PC-3 (cell line): ENCODE measurements around the gene PSMD6. TPM values are rescaled to one million over a fixed set of nuclear protein-coding genes. Genes with fewer than 3 reads are reported as not detected.

ENCODE experiments used
- ATAC-seq: fragments of 200-7000 bp; cut with Tn5 transposase; 2 replicates; pipeline ENCODE4 v1.9.1; 2020; ENCODE audit warnings: mild to moderate bottlenecking, moderate library complexity
- BruUV-seq: library from RNA; stranded (reverse); fragments of 400-500 nt; replicated peaks from 2 replicates; lab custom pipeline; 2021; lab: Mats Ljungman, UMichigan
- CTCF ChIA-PET: fragments of 300-600 bp; sonication (Branson Sonifier 250); formaldehyde crosslinking; loops from one replicate; lab custom pipeline; 2022; ENCODE audit warnings: antibody characterized with exemption; lab: Charles Lee
- POLR2A ChIA-PET: fragments of 300-600 bp; sonication (Branson Sonifier 250); formaldehyde crosslinking; loops from one replicate; lab custom pipeline; 2022; ENCODE audit warnings: antibody characterized with exemption; ENCODE audit not compliant: unreplicated experiment; lab: Charles Lee
- DNase-seq: peaks from one replicate; pipeline ENCODE4 v3.0.0-alpha.2; 2015
- H2AFZ ChIP-seq: fragments of 300-600 bp; sonication (generic); 2 replicates; pipeline ENCODE4 v1.6.0; 2016; ENCODE audit warnings: antibody characterized with exemption, low read length
- H3F3A ChIP-seq: fragments of 300-600 bp; sonication (generic); one replicate; pipeline ENCODE4 v1.6.0; 2017; ENCODE audit warnings: antibody characterized with exemption, low read length, control low read depth, mild to moderate bottlenecking; ENCODE audit not compliant: unreplicated experiment
- H3K27ac ChIP-seq: fragments of 300-600 bp; sonication (generic); 2 replicates; pipeline ENCODE4 v1.5.1; 2016; ENCODE audit warnings: mild to moderate bottlenecking, low read length
- H3K27me3 ChIP-seq: fragments of 300-600 bp; sonication (generic); 2 replicates; pipeline ENCODE4 v1.6.1; 2016; ENCODE audit warnings: low read length, mixed read lengths
- H3K36me3 ChIP-seq: fragments of 300-600 bp; sonication (generic); 2 replicates; pipeline ENCODE4 v1.6.1; 2016; ENCODE audit warnings: low read depth, mixed run types, low read length, mixed read lengths
- H3K4me1 ChIP-seq: fragments of 300-600 bp; sonication (generic); 2 replicates; pipeline ENCODE4 v1.5.1; 2016; ENCODE audit warnings: low read length; ENCODE audit not compliant: insufficient read depth
- H3K4me2 ChIP-seq: fragments of 300-600 bp; sonication (generic); 2 replicates; pipeline ENCODE4 v1.6.0; 2016; ENCODE audit warnings: low read length
- H3K4me3 ChIP-seq: fragments of 300-600 bp; sonication (generic); 2 replicates; pipeline ENCODE4 v1.5.1; 2016; ENCODE audit warnings: mild to moderate bottlenecking, low read length, mixed read lengths
- H3K79me2 ChIP-seq: fragments of 300-600 bp; sonication (generic); 2 replicates; pipeline ENCODE4 v1.6.1; 2017; ENCODE audit warnings: low read length, mixed read lengths
- H3K9ac ChIP-seq: fragments of 300-600 bp; sonication (generic); 2 replicates; pipeline ENCODE4 v1.6.0; 2016; ENCODE audit warnings: mild to moderate bottlenecking, low read length
- H3K9me2 ChIP-seq: fragments of 300-600 bp; sonication (generic); replicated peaks from 2 replicates; pipeline ENCODE4 v1.6.1; 2016; ENCODE audit warnings: mixed run types, low read length, mixed read lengths
- H3K9me3 ChIP-seq: fragments of 300-600 bp; sonication (generic); 2 replicates; pipeline ENCODE4 v1.6.1; 2016; ENCODE audit warnings: low read length, mixed read lengths
- H4K20me1 ChIP-seq: fragments of 300-600 bp; sonication (generic); 2 replicates; pipeline ENCODE4 v1.6.1; 2016; ENCODE audit warnings: low read length, mixed read lengths
- CTCF ChIP-seq: fragments of 300-600 bp; sonication (generic); conservative IDR thresholded peaks from 2 replicates; pipeline ENCODE4 v1.5.1; 2017; ENCODE audit warnings: antibody characterized with exemption, low read depth, mild to moderate bottlenecking, low read length
- EZH2 ChIP-seq: fragments of 300-600 bp; sonication (generic); IDR thresholded peaks from one replicate; pipeline ENCODE4 v1.6.1; 2017; ENCODE audit warnings: antibody characterized with exemption, mild to moderate bottlenecking, low read length; ENCODE audit not compliant: unreplicated experiment
- EZH2phosphoT487 ChIP-seq: fragments of 300-600 bp; sonication (generic); IDR thresholded peaks from 2 replicates; pipeline ENCODE4 v1.6.1; 2018; ENCODE audit warnings: mild to moderate bottlenecking, antibody characterized with exemption, low read length, borderline replicate concordance
- intact Hi-C: fragments of 100-400 bp; cut with micrococcal nuclease; formaldehyde crosslinking; loops from 2 replicates; pipeline ENCODE4 v1.9.0; 2023
- total RNA-seq: library from RNA; depleted of rRNA; stranded (reverse); fragments of >200 nt; gene quantifications from 2 replicates; pipeline ENCODE4 v1.2.3, GENCODE V29; 2014

PSMD6 gene
- total RNA-seq, 1 experiment from 2014 or later = 80.7 TPM

- Histone ChIP-seq H3K27ac (no peak overlapping the region), H3K9me2 (no peaks in the 10 kb centered on the region), H2AFZ (no peak overlapping the region), H4K20me1 (no peaks in the 10 kb centered on the region), H3K4me1 (peaks cover 17% of the 10 kb centered on the region), H3K79me2 (no peaks in the 10 kb centered on the region), H3K4me3 (no peak overlapping the region), H3F3A (no peaks in the 10 kb centered on the region), H3K27me3 (no peaks in the 10 kb centered on the region), H3K9ac (no peak overlapping the region), H3K4me2 (no peak overlapping the region), H3K36me3 (no peaks in the 10 kb centered on the region), H3K9me3 (no peaks in the 10 kb centered on the region)
- BruUV-seq = no TSS peak
- TF ChIP-seq EZH2 = no peak
- TF ChIP-seq EZH2phosphoT487 = no peak
- no peak for TF ChIP-seq CTCF
- intact Hi-C loops = no loop called here
- no peak for ATAC-seq
- DNase-seq = no peak
- POLR2A ChIA-PET = no interaction called here
- CTCF ChIA-PET = no interaction called here
Measured at GRCh38 chr3:63973406-63973805, 49.9 kb downstream of the PSMD6 start.

- no peaks in the 10 kb centered on the region for H3F3A ChIP-seq
- no peaks in the 10 kb centered on the region for H3K9me3 ChIP-seq
- DNase-seq = no peak
- TF ChIP-seq EZH2 (no peak), CTCF (no peak), EZH2phosphoT487 (no peak)
- H3K4me2 ChIP-seq = no peak overlapping the region
- intact Hi-C loops = no loop called here
- H3K9me2 ChIP-seq = no peaks in the 10 kb centered on the region
- H4K20me1 ChIP-seq = no peaks in the 10 kb centered on the region
- no peaks in the 10 kb centered on the region for H3K36me3 ChIP-seq
- ChIA-PET POLR2A (no interaction called here), CTCF (no interaction called here)
- H3K4me3 ChIP-seq = no peak overlapping the region
- H3K79me2 ChIP-seq = no peaks in the 10 kb centered on the region
- no TSS peak for BruUV-seq
- H3K9ac ChIP-seq = no peak overlapping the region
- peaks cover 19% of the 10 kb centered on the region for H3K4me1 ChIP-seq
- peak; percentile 63 for ATAC-seq
- H3K27me3 ChIP-seq = no peaks in the 10 kb centered on the region
- no peak overlapping the region for H2AFZ ChIP-seq
- no peak overlapping the region for H3K27ac ChIP-seq
Measured at GRCh38 chr3:63972987-63973386, 50.3 kb downstream of the PSMD6 start.

- H3K4me3 ChIP-seq = no peak overlapping the region
- TF ChIP-seq EZH2 (no peak), CTCF (no peak), EZH2phosphoT487 (no peak)
- peaks cover 19% of the 10 kb centered on the region for H3K4me1 ChIP-seq
- H3K9me2 ChIP-seq = no peaks in the 10 kb centered on the region
- DNase-seq (no peak), ATAC-seq (no peak)
- no peak overlapping the region for H3K27ac ChIP-seq
- H3K4me2 ChIP-seq = no peak overlapping the region
- no TSS peak for BruUV-seq
- H3K9ac ChIP-seq = no peak overlapping the region
- no peaks in the 10 kb centered on the region for H3K9me3 ChIP-seq
- no peaks in the 10 kb centered on the region for H3K27me3 ChIP-seq
- H3K79me2 ChIP-seq = no peaks in the 10 kb centered on the region
- POLR2A ChIA-PET = no interaction called here
- no peaks in the 10 kb centered on the region for H4K20me1 ChIP-seq
- intact Hi-C loops = no loop called here
- no peak overlapping the region for H2AFZ ChIP-seq
- H3K36me3 ChIP-seq = no peaks in the 10 kb centered on the region
- H3F3A ChIP-seq = no peaks in the 10 kb centered on the region
- CTCF ChIA-PET = no interaction called here
Measured at GRCh38 chr3:63972196-63972595, 51.1 kb downstream of the PSMD6 start.
